BE2C (cell line): ENCODE results near the gene GABPB2.

Source experiments
- DNase-seq: peaks from one replicate; pipeline ENCODE4 v3.0.0-alpha.2; 2020
- H3K27me3 ChIP-seq: fragments of 250-450 bp; sonication (Bioruptor Pico); 2 replicates; pipeline ENCODE4 v1.5.1; 2020; ENCODE audit warnings: mild to moderate bottlenecking
- H3K36me3 ChIP-seq: fragments of 250-450 bp; sonication (Bioruptor Pico); 2 replicates; pipeline ENCODE4 v1.5.1; 2020; ENCODE audit warnings: mild to moderate bottlenecking
- H3K4me1 ChIP-seq: fragments of 250-450 bp; sonication (Bioruptor Pico); 2 replicates; pipeline ENCODE4 v1.5.1; 2020
- H3K4me3 ChIP-seq: 2 replicates; pipeline ENCODE4 v1.5.1; 2011; ENCODE audit warnings: low read depth, low read length
- H3K9me3 ChIP-seq: fragments of 250-450 bp; sonication (Bioruptor Pico); 2 replicates; pipeline ENCODE4 v1.5.1; 2020
- CTCF ChIP-seq: IDR thresholded peaks from 2 replicates; pipeline ENCODE4 v1.5.1; 2012; ENCODE audit warnings: mild to moderate bottlenecking, low read depth, low read length

The GABPB2 gene

GRCh38 chr1:151056149-151056548 is 14.4 kb upstream of the GABPB2 start:
- no peak for TF ChIP-seq CTCF
- Histone ChIP-seq H3K36me3 (peaks cover 49% of the 10 kb centered on the region), H3K27me3 (no peaks in the 10 kb centered on the region), H3K4me3 (no peak overlapping the region), H3K4me1 (0 out of 2 replicates have a peak, but pooled peaks cover 3% of the 10 kb centered on the region), H3K9me3 (no peaks in the 10 kb centered on the region)
- DNase-seq: no peak

- TF ChIP-seq CTCF: no peak
- H3K36me3 ChIP-seq: peaks cover 42% of the 10 kb centered on the region
- DNase-seq: peak; percentile 29
- H3K4me1 ChIP-seq: 0 out of 2 replicates have a peak, but pooled peaks cover 3% of the 10 kb centered on the region
- H3K9me3 ChIP-seq: no peaks in the 10 kb centered on the region
- no peaks in the 10 kb centered on the region for H3K27me3 ChIP-seq
- H3K4me3 ChIP-seq: peak overlapping the region; percentile 87
Measured at GRCh38 chr1:151058692-151059091, 11.9 kb upstream of the GABPB2 start.

GRCh38 chr1:151059109-151060006 is 11.2 kb upstream of the GABPB2 start, which contains the start of gene CDC42SE1:
Gene CDC42SE1 (minus strand): TSS chr1:151059622. CDS start chr1:151055730, 3,892 bp downstream.
- Histone ChIP-seq H3K36me3 (peaks cover 40% of the 10 kb centered on the region), H3K4me3 (peak within 1 kb of the TSS; percentile 87), H3K4me1 (peaks cover 3% of the 10 kb centered on the region; the same call in 1 of the 2 replicates), H3K9me3 (no peaks in the 10 kb centered on the region), H3K27me3 (no peaks in the 10 kb centered on the region)
- DNase-seq: peak; percentile 92
- TF ChIP-seq CTCF: peak; percentile 67

- Histone ChIP-seq H3K4me3 (peak within 1 kb of the TSS; percentile 87), H3K4me1 (peaks cover 5% of the 10 kb centered on the region; the same call in 1 of the 2 replicates), H3K9me3 (no peaks in the 10 kb centered on the region), H3K36me3 (peaks cover 36% of the 10 kb centered on the region), H3K27me3 (no peaks in the 10 kb centered on the region)
- no peak for TF ChIP-seq CTCF
- peak; percentile 92 for DNase-seq
Measured at GRCh38 chr1:151060007-151060656, 10.4 kb upstream of the GABPB2 start, which contains the start of gene MLLT11. Gene MLLT11 (plus strand): TSS chr1:151060397. CDS start chr1:151067225, 6,828 bp downstream.

GRCh38 chr1:151060657-151061421 is 9.7 kb upstream of the GABPB2 start:
- DNase-seq: peak; percentile 66
- TF ChIP-seq CTCF: no peak
- Histone ChIP-seq H3K36me3 (peaks cover 36% of the 10 kb centered on the region), H3K4me3 (peak overlapping the region; percentile 87), H3K27me3 (no peaks in the 10 kb centered on the region), H3K9me3 (no peaks in the 10 kb centered on the region), H3K4me1 (peaks cover 5% of the 10 kb centered on the region; the same call in 1 of the 2 replicates)
